IPS-18c (cell line): ENCODE results near the gene SORCS2.

Source experiments
- H3K4me3 ChIP-seq: 2 replicates; pipeline ENCODE4 v1.7.0; 2013; ENCODE audit warnings: low read depth, mild to moderate bottlenecking, low read length, moderate library complexity; ENCODE audit not compliant: insufficient read depth
- H3K9me3 ChIP-seq: one replicate; pipeline ENCODE4 v1.6.1; 2013; ENCODE audit warnings: mild to moderate bottlenecking, low read length, moderate library complexity; ENCODE audit not compliant: control insufficient read depth, insufficient read depth

The SORCS2 gene

DNA sequence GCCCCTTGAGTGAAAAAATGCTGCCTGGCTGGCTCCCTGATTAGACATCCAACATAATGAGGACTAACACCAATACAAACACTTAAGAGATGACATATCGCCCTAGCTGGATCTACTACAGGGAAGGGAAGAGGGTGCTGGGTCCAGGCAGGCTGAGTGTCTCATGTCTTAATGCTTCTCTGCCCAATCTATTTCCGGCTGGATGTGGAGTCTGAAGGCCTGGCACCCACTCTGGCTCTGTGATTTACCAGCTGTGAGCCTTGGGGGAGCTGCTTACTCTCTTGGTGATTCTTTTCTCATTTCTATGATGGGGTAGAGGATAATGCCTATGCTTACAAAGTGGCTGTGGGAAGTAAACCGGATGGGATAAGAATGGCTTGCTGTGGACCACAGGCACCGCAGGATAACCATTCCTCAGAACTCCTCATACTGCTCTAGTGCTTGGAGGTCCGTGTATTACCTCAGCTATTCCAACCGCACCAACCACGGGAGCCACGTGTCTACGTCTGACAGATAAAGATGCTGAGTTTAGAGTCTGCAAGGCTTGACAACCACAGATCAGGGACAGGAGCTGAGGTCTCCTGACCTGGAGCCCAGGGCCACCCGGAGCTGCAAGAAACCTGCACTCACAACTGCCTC lies 585.7 kb downstream of the SORCS2 start:
- Histone ChIP-seq H3K4me3 (no peak overlapping the region), H3K9me3 (no peaks in the 10 kb centered on the region)

DNA sequence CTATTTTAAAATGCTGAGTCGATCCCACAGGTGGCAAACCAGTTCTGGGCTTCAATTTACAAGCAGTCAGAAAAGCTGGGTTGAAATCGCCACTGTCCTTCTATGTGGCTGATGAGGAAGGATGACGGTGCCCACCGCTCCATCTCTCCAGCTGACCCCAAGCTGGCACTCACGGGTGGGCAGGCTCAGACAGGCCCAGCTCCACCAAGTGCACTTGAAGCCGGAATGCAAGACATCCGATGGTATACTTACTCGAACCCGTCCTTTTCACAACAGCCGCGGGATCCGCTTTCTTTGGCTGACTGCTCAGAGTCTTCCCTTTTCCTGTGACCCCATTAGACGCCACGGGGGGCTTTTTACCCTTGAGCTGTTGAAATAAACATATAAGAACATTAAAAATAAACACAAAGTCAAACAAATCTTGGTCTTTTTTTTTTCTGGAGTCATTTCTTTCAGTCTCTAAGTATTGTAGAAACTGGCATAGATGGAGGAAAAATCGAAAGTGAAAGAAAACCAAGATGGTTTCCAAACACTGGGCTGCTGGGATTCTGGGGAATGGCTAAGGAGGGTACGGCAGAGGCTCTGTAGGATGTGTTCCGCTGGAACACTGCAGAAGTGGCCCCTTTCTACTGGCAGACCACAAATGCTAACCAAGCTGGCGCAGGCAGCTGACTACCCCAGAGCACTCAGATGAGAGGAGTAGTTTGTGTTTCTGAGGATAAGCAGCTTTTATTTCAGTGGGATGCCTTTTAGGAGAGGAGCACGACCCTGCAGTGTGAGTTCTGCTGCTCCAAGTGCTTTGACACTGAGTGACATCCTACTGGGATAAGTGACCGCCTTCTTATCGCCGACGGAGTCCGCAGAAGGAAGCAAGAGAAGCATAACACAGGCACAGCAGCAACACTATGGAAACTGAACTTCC lies 586.4 kb downstream of the SORCS2 start:
- no peaks in the 10 kb centered on the region for H3K9me3 ChIP-seq
- no peak overlapping the region for H3K4me3 ChIP-seq

DNA sequence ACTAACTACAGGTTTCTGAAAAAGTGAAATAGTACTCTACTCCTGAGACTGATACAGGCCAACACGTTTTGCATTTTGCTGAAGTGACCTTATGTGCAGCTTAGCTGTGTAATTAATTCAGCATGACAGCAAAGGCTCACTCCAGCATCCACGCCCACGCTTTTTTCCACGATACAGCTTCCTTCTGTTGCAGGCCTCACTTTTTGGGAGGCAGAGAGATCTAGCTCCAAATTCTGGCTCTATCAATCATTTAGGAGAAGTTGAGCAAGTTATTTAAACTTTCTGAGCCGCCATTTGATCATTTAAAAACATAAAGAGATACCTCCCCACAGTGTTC lies 587.1 kb downstream of the SORCS2 start:
- Histone ChIP-seq H3K4me3 (no peak overlapping the region), H3K9me3 (no peaks in the 10 kb centered on the region)

DNA sequence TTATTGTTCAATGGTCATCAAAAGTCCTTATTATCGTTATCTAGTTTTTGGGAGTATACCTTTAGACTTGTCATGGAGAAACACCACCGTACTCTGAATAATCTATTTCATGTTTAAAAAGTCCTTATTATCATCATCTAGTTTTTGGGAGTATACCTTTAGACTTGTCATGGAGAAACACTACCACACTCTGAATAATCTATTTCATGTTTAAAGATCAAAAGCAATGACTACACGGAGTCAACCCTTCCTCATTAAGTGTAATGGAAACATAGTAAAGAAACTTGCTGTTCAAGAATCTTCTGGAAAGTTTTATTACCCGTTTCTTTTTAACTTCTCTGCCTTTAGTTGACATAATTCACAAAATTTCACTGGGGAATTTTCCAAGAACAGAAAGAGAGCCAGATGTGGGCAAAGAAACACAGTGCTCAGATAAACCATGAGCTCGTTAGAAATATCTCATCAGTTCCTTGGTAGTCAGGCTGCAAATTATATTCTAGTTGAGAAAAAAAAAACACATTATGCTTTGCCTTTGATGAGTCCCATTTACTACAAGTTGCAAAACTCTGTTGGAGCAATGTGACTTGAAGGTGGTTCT lies 588.5 kb downstream of the SORCS2 start:
- Histone ChIP-seq H3K4me3 (no peak overlapping the region), H3K9me3 (no peaks in the 10 kb centered on the region)

DNA sequence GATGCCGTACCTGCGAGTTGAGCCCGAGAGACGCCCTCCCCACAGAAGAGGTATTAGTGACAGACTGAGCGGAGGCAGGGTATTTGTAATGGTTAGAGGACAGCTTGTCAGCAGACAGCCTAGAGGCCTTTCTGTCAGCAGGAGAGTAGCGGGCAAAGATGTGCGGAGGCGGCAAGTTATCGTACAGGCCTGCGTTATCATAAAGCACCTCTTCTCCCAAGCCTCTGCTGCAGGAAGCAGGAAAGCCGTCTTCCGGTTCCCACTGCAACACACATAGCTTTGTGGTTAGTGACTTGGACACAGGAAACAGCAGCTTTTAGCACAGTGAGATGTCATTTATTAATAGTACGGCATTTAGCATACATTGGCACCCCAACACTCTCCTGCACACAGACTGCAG lies 589.0 kb downstream of the SORCS2 start:
- peaks cover 3% of the 10 kb centered on the region for H3K9me3 ChIP-seq
- H3K4me3 ChIP-seq = no peak overlapping the region

DNA sequence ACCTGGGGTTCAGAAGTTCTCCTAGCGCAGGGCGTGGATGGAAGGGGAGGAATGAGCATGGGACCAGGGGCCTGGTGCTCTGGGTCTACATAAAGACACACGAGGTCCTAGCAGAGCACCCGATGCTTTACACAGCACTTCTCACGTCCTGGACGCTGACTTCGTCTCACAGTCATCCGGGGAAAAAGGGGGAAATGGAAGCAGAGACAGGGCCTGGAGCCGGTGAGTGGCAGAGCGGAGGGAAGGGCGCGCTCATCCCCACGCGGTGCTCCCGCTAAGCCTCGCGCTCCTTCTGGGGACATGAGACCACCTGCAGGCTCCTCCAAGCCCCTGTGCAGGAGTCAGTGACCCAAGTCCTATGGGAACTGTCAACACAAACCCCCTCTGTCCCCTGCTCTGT lies 589.7 kb downstream of the SORCS2 start:
- H3K9me3 ChIP-seq = peaks cover 3% of the 10 kb centered on the region
- no peak overlapping the region for H3K4me3 ChIP-seq

DNA sequence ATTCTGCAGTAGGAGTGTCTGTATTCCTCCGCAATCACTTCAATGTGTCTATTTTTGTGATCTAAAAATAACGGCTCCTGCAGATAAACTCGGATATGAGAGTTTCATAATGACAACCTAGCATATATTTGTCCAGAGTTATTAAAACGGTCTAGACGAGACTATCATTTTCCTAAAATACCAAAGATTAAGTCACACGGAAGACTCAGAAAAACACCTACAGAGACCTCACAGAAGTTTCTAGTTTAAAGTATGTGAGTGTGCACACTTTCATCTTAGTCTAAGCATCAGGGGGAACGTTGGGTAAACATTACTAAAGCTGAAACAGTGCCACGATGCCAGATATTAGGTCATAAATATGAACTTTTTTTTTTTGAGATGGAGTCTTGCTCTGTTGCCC lies 590.4 kb downstream of the SORCS2 start:
- Histone ChIP-seq H3K9me3 (peaks cover 3% of the 10 kb centered on the region), H3K4me3 (no peak overlapping the region)

DNA sequence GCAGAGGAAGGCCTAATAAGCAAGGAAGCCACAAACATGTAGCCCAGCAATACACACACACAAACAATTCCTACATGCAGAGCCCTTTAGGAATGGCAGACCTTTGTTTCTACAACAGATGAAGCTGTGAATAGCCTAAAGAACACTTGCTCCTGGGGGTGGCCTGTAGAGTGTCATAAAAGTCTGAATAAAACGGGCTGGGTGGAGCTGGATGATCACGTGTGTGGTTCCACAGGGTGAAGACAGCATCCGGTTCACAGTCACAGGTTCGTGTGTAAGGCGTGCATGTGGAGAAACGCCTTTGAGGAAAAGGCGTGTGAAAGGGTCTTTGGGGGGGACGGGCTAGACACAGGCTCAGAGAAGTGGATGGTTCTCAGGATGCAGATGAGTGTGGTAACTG lies 591.2 kb downstream of the SORCS2 start:
- H3K4me3 ChIP-seq = no peak overlapping the region
- H3K9me3 ChIP-seq = peaks cover 3% of the 10 kb centered on the region

DNA sequence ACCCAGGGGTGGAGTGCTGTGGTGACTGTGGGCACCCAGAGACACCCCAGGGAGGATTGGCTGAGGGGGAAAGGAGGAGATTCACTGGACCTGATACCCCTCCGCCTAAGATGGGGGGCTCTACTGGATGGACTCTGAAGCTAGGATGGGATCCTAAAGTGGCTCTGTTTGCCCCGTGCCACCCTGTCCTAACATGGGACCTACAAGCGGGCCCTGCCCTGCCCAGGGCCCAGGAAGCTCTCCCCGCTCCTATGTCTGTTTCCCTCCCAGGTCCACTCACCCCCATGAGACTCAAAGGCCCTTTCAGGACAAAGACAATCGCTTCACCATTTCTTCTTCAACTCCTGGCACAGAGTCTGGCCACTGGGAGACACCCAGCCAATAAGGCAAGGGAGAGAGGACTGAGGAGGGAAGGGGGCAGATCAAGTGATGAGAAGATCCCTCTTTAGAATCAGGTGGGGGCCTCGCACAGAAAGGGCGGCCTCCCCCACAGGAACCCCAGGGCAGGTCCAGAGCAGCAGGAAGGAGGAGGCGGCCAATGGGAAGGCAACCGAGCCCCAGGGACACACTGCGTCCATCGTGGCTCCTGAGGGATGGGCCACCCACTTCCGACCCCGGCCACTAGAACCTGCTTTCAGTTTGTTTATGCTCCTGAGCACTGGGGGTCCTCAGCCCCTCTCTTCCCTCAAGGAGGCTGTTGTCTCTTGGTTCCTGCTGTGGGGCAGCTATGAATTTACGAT lies 592.0 kb downstream of the SORCS2 start:
- Histone ChIP-seq H3K4me3 (no peak overlapping the region), H3K9me3 (peaks cover 3% of the 10 kb centered on the region)

DNA sequence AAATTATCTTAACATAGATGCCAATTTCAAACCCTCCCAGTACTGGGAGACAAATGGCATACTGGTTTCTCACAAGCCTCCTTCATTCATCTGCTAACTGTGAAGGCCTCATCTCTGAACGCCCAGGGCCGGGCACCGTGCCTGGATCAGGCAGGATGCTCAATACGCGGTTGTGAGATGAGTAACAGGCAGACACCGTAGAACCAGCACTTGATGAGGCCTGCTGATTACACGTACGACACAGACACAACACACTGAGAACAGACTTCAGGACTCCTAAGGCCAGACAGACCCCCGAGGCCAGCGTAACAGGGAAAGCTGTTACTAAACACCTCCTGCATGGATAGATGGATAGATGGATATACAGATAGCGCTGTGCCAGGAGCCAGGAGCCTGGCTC lies 592.7 kb downstream of the SORCS2 start:
- H3K4me3 ChIP-seq = no peak overlapping the region

DNA sequence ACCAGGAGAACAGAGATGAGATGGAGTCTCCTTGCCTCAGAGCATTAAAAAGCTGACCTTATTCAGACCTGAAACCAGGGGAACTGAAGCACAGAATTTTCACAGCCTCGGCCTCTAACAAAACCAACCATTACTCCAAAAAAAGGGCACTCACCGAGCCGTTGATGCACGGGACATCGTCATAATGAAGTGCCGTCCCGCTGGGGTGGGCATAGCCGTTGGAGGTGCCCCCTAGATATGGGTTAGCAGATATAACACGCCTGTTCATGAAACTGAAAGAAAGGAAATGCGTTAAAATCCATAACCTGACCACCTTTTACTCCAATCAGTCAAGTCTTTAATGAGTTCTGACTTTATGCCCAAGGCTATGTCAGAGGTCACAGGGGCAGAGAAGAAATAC lies 593.7 kb downstream of the SORCS2 start:
- no peak overlapping the region for H3K4me3 ChIP-seq
- peaks cover 3% of the 10 kb centered on the region for H3K9me3 ChIP-seq

More for the DNA sequence above, 592.7 kb downstream of the SORCS2 start:
- H3K9me3 ChIP-seq = peaks cover 3% of the 10 kb centered on the region

DNA sequence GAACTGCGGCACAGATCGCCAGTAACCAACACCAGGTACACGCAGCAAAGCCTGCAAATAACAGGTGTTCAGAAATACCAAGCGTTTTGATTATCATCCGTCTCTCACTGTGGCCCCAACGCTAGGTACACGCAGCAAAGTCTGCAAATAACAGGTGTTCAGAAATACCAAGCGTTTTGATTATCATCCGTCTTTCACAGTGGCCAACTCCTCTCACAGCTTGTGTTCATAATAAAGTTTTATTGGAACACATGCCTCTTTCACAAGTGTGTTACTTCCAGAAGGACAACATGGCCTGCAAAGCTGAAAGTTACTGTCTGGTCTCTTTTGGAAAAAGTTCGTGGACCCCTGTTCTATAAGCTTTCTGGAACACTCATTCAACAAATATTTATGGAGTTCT lies 594.2 kb downstream of the SORCS2 start:
- H3K9me3 ChIP-seq = peaks cover 3% of the 10 kb centered on the region
- no peak overlapping the region for H3K4me3 ChIP-seq

DNA sequence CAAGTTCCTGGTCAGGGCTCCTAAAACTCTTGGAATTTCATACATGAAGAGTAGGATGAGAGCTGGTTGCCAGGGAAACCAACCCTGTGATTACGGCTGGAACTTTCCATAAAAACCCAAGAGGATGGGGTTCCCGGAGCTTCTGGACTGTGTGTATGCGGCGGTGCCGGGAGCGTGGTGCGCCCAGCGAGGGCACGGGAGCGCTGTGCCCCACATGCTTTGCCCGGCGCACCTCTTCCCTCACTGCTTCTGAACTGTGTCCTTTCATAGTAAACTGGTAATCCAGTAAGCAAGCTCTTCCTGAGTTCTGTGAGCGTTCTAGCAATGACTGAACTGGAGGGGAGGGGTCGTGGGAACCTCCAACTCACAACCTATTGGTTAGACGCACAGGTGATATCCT lies 594.7 kb downstream of the SORCS2 start:
- no peak overlapping the region for H3K4me3 ChIP-seq
- H3K9me3 ChIP-seq = peaks cover 3% of the 10 kb centered on the region

DNA sequence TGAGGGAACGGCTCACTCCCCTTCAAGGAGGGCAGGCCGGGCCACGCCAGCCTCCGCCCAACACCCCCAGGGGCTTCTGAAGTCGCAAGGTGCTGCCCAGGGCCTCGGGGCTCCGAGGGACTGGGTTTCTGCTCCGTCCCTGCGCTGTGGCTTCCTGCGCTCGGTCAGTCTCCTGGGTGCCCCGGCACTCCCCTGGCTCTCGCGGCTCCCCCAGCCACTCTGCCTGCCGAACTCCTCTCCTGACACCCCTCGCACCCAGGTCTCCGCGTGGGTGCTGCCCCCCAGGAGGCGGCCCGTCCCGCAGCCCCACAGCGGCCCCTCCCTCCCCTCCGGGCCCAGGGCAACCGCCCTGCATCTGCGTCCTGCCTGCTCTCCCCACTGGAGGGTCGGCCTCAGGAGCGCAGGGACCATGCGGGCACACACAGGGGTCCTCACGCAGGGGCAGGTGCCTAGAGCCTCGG lies 595.4 kb downstream of the SORCS2 start:
- peaks cover 3% of the 10 kb centered on the region for H3K9me3 ChIP-seq
- H3K4me3 ChIP-seq = no peak overlapping the region

DNA sequence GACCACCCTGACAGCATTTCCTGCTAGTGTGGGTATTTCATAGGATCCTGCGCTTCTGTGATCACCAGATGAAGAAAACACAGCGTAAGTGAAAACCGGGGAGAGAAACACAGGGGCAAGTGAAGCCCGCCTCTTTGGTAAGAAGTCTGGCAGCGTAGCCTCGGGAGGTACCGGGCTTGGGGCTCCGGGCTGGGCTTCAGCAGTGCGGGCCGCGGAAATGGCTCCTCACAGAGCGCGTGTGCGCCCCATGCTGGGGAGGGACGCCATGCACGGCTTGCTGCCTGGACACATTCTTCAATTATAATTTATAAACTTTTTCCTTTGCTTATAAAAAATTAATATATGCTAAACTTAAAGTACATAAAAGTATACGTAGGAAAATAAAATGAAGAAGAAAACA lies 595.9 kb downstream of the SORCS2 start:
- Histone ChIP-seq H3K9me3 (peaks cover 3% of the 10 kb centered on the region), H3K4me3 (no peak overlapping the region)

DNA sequence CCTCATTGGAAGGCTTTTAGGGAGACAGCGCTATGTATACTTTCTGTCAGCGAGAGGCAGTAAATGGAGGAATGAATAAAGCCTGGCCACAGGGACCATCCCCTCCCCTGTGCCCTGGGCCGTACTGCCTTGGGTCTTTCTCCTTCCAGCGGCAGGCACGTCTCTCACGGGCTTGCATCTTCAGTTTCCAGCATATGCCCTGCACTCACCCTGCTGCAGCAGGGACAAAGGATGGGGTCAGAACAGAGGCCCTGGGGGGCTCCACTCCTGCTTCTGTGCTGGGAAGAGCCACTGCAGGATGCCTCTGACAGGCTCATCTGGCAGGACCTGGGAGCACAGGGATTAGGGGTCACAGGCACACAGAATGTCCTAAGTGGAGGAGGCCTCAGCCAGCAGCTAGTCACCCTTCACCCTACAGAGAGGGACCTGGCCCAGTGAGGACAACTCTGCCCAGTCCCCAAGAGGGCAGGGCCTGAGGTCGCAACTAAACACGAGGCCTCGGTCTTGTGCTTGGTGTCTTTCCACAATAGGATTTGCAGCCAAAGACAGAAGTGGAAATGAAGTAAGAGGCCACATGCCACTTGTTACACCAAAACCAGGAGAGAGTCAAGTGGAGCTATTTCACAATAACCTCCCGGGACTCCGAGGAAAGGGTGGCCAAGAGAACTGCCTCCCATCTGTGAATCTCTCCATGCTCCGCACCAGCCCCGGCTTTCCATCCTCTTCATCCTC lies 596.5 kb downstream of the SORCS2 start:
- H3K4me3 ChIP-seq = no peak overlapping the region; the same call in 1 of the 2 replicates
- peaks cover 3% of the 10 kb centered on the region for H3K9me3 ChIP-seq

DNA sequence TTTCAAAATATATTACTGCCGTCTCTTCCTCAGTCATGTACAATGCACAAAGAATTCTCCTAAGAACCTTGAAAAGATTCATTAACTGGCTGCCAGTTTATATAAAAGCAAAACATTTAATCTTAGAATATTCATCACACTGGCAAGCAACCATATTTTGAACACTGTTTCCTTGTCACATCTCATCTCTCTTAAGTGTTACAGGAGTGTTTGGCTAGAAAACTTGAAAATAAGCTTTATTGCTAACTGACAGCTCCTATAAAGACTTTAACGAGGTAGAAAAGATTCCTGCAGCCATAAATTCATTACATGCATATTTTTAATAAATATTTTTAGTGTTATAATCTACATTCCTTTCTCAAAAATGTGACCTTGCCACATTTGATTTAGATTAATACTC lies 597.7 kb downstream of the SORCS2 start:
- Histone ChIP-seq H3K9me3 (peaks cover 3% of the 10 kb centered on the region), H3K4me3 (no peak overlapping the region)
